Left cardiac atrium (tissue), 4 donors: ENCODE measurements around the gene FAM53A. TPM values are rescaled to one million over a fixed set of nuclear protein-coding genes. Genes with fewer than 3 reads are reported as not detected.
A peak's percentile ranks its signal among the peaks of the same experiment; 100 is the strongest.
"Not testable (repeated sequence)": the region's sequence is repeated elsewhere in the genome, so short reads cannot be mapped to it uniquely, and the experiment has no call there.

Source experiments
- ATAC-seq, 2 donors: fragments of 200-7000 bp; cut with Tn5 transposase; one replicate each; pipeline ENCODE4 v1.9.1; 2020; ENCODE audit warnings: mild to moderate bottlenecking in 2 of 2, moderate library complexity in 2 of 2
- DNase-seq: peaks from one replicate; pipeline ENCODE4 v3.0.0-alpha.2; 2020
- intact Hi-C, 2 donors: fragments of 100-400 bp; cut with DNase I; formaldehyde crosslinking; loops; one replicate each; pipeline versions ENCODE4 v1.14.1 to v1.15.1; 2022 to 2023
- total RNA-seq, 2 donors: library from RNA; stranded (reverse); fragmentation: NEBNext Ultra II Directional; extraction: Animal tissue kit (Norgen Biotek cat#: 25700); gene quantifications; one replicate each; pipeline ENCODE4 v1.2.1, GENCODE V29; 2021
- donor health status: DM: no; HTN: yes; CAD: no.
- donor health status: DM: no; HTN: yes; CAD: no; lungs with severe emphysema.
- donor health status: DM: yes; HTN: yes; CAD: no.
- donor health status: Dilated cardiomyopathy.

Gene FAM53A
- total RNA-seq, 2 donors from 2014 or later: 1.3 to 1.6 TPM

- DNase-seq (no peak), ATAC-seq (no peak)
- intact Hi-C loops: no loop called here
These were observed 69.6 kb downstream of the FAM53A start for GRCh38 chr4:1614502-1614853.

GRCh38 chr4:1614049-1614448 is 70.1 kb downstream of the FAM53A start:
- DNase-seq (no peak), ATAC-seq (no peak)
- intact Hi-C loops: no loop called here

GRCh38 chr4:1613099-1613495 is 71.0 kb downstream of the FAM53A start:
- intact Hi-C loops: no loop called here
- DNase-seq: no peak
- no peak for ATAC-seq

GRCh38 chr4:1612278-1613098 is 71.6 kb downstream of the FAM53A start:
- ATAC-seq (no peak), DNase-seq (no peak)
- intact Hi-C loops: no loop called here

- intact Hi-C loops: no loop called here
- no peak for ATAC-seq
- peak; percentile 19 for DNase-seq
These were observed 72.6 kb downstream of the FAM53A start for GRCh38 chr4:1611501-1611870.

- peak; percentile 15 for DNase-seq
- no peak for ATAC-seq
- intact Hi-C loops: no loop called here
These were observed 73.2 kb downstream of the FAM53A start for GRCh38 chr4:1610791-1611500.

- DNase-seq: peak; percentile 14
- intact Hi-C loops: no loop called here
- ATAC-seq: no peak
These were observed 74.0 kb downstream of the FAM53A start for GRCh38 chr4:1609901-1610790.

- ATAC-seq (no peak), DNase-seq (peak; percentile 12)
- intact Hi-C loops: no loop called here
These were observed 75.2 kb downstream of the FAM53A start for GRCh38 chr4:1608821-1609500.

GRCh38 chr4:1608196-1608820 is 75.8 kb downstream of the FAM53A start:
- ATAC-seq (no peak), DNase-seq (peak; percentile 14)
- intact Hi-C loops: no loop called here

GRCh38 chr4:1607436-1608195 is 76.5 kb downstream of the FAM53A start:
- DNase-seq: peak; percentile 13
- ATAC-seq, intact Hi-C loops: not testable (repeated sequence)

GRCh38 chr4:1604706-1605205 is 79.4 kb downstream of the FAM53A start:
- peak in 1 of 2 donors; percentile 10 for ATAC-seq
- peak; percentile 18 for DNase-seq

GRCh38 chr4:1604181-1604705 is 79.9 kb downstream of the FAM53A start:
- ATAC-seq: peak in 1 of 2 donors; percentile 55
- peak; percentile 15 for DNase-seq

More at GRCh38 chr4:1604706-1605205, 79.4 kb downstream of the FAM53A start:
- intact Hi-C loops: no loop called here

GRCh38 chr4:1603413-1604135 is 80.5 kb downstream of the FAM53A start:
- DNase-seq (peak; percentile 12), ATAC-seq (no peak)
- intact Hi-C loops: no loop called here

More at GRCh38 chr4:1604181-1604705, 79.9 kb downstream of the FAM53A start:
- intact Hi-C loops: no loop called here

- intact Hi-C loops: no loop called here
- ATAC-seq: no peak
- DNase-seq: peak; percentile 16
These were observed 81.3 kb downstream of the FAM53A start for GRCh38 chr4:1602655-1603412.

GRCh38 chr4:1601852-1602654 is 82.1 kb downstream of the FAM53A start:
- no peak for ATAC-seq
- intact Hi-C loops: no loop called here
- DNase-seq: peak; percentile 10
